NCI-H1694 treated with DMSO at 0.1 percent for 48 hours (cell line): ENCODE results near the gene TNNC1.

Experiments used
- DNase-seq: peaks from one replicate; lab custom pipeline; 2025; lab: John Stamatoyannopoulos, UW

Gene TNNC1

DNA sequence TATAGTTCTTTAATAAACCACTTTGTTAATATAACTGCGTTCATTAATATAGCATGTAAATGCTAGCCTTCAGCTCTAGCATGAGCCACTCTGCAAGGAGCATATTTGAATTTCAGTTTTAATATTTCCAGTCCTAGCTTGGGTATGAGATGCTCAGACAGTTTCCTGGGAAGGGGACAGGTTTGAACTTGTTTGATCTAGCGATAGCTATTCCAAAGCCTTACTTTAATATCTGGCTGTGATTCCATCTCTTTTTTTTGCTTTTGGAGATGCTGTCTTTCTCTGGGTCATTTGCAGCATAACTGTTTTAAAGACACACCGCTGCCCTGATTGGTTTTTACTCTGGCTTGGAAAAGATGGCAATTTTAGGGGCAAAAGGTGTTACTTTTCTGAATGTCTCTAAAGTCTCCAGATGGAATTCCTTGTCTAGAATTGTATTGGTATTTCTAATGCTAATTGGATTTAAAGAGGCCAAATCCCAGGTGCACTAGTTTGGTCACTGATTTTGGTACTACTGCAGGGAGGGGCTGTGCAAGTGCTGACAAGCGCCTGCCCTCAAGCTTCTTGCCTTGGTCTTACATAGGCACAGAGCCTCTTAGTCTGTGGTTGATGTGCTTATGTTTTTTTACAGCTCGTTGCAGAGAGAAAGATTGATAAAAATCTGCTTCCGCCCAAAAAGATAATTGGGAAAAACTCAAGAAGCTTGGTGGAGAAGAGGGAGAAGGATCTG lies 4.4 kb upstream of the TNNC1 start:
- no peak for DNase-seq

DNA sequence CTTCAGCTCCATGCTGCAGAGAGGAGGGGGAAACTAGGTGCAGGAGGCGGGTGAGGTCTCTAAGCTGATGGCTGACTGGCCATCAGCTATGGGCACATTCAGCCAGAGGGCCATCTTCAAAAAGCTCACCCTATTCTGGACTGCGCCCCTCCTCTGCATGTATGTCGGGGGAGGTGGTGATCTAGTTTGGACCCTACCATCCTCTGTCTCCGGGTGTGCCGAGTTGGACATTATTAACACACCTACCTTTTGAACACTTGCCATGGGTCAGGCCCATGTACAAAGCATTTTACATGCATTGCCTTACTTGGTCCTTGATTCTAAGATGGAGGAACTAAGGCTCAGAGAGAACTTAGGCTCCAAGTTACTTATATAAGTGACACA lies 3.0 kb upstream of the TNNC1 start:
- no peak for DNase-seq

DNA sequence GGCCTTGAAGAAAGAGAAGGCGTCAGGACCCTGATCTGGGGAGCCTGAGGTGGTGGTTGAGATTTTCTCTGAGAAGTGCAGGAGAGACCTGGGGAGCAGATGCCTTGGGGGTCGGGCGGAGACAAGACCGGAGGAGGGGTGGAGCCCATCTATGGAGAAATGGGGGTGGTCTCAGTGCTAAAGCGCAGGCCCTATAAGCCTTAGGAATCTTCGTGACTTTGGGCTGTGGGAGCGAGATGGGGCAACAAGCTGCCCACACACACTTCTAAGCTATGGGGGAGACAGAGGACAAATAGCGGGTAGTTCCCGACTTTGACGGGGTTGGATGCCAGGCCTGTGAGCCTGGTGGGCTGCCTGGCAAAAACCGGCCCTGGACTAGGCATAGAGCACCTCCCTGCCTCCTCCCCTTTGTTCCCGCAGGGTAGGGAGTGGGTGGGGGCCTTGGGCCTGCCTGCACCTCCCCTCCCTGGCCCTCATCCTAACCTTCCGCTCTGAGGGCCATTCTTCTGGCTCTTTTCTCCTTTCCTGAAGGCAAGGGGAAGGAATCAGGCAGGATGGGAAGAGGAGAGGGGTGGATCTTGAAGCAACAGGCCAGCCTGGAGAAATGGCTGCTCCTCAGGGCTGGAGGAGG lies 2.4 kb upstream of the TNNC1 start:
- DNase-seq: no peak

DNA sequence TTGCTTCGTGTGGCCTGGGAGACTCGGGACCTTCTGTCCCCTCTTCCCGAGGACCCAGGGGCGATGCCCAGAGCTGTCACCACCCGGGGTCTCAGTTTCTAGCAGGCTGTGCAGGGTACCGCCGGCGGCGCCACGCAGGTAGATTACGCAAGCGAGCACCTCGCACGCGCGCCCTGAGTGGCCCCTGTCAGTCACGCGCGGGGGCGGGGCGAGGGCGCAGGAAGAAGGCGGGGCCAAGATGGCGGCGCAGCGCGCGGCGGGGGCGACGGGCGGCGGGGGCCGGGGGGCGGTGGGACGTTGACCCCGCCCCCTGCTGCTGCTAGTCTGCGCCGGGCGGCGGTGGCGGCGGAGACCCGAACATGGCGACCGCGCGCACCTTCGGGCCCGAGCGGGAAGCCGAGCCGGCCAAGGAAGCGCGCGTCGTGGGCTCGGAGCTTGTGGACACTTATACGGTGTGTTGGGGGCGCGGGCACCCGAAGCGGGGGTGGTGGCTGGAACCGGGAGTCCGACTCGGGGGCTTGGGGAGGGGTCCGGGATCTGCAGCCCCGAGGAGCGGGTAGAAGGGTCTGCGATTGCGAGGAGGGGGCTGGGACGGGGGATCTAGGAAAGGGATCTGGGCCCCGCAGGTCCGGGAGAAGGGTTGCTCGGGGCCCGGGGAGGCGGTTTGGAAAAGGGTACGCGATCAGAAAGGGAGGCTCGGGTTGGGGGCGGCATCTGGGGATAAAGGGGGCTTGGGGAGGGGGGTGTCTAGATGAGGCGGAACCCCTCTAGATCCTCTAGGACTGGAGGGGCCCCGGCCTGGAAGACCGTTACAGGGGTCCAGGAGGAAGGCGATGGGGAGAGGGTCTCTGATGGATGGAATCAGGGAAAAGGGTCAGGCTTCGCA lies 1.7 kb upstream of the TNNC1 start, which contains the start of gene NISCH:
Gene NISCH (plus strand): TSS at position 322 of the 886 bp plus-strand sequence. CDS start 38 bp downstream, at position 360.
- DNase-seq: peak; percentile 37

DNA sequence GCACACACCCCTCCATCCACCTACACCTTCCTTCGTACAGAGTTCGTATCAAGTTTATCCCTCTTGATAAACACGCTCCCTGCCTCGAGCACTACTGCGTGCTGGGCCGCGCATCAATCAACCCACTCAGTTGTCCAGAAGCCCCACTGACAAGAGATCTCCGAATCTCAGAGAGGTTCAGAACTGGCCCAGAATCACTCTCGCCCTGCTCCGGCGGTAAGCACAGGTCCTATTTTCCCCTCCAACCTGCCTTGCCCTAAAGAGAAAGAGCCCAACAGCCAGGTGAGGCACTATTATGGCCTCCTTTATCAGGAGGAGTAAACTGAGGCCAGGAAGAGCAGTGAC lies 1.1 kb upstream of the TNNC1 start:
- no peak for DNase-seq

DNA sequence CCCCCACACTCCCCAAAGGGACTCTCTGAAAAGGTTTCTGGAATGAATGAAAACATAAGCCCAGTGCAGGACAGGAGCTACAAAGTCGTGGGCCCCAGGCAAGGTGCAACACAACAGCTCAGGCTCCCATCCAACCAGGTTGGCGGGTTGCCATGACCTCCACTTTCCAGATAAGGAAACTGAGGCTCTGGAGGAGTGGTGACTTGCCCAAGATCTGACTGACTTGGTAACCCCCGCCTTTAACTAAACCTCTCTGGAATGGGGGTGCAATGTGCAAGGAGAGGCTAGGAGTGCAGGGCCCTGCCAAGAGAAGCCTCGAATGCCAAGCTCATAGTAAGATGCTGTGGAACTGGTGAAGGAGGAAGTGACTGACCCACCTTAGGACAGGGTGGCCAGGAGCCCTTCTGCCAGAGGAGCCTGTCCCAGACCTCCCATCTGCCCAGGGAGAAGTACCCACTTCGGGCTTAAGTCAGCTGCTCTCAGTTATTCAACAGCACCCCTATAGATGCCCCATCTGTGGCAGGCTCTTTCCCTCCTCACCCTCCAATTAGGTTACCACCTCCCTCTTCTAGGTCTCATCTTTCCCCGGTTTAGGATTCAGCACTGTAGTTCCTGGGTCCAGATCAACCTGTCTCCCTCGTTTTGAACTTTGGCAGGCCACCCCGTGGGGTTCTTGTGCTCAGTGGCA lies 553 bp upstream of the TNNC1 start:
- no peak for DNase-seq

DNA sequence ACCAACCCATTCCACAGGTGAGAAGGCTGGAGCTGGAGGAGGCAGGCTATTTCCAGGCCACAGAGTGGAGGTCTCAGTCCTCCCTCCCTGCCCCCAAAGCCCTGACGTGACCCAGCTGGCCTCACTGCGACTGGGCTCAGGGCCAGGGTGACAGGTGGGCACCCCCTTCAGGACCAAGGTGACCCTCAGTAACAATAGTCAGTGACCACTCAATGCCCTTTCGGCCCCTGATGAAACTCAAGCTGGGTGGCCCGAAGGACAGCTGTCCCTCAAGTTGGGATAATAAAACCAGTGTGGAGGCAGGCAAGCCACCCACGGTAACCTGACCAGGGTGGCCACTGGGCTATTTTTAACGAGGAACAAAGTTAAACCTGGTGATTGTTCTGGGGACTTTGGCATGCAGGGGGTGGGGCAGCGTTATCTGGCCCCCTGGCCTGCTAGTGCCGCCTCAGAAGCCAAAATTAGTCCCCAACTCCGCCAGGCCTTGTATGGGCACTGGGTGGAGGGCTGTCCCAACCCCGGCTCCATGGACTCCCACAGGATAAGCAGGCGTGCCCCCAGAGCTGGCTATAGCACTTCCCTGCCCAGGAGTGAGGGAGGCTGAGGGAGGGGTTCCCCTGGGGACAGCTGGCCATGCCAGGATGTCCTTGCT lies 1.1 kb downstream of the TNNC1 start:
- no peak for DNase-seq

DNA sequence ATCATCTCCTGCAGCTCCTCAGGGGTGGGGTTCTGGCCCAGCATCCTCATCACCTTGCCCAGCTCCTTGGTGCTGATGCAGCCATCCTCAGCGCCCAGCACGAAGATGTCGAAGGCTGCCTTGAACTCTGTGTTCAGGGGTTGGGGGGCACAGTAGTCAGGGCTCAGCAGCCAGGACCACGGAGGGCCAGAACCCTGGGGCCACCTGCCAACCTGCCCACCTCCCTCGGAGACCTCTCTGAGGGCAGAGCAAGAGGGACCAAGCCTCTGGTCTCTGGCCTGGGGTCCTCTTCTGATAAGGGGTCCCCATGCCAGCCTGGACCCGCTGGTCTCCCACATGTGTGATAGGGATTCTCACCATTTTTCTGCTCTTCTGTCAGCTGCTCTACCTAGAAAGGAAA lies 1.7 kb downstream of the TNNC1 start:
- no peak for DNase-seq

DNA sequence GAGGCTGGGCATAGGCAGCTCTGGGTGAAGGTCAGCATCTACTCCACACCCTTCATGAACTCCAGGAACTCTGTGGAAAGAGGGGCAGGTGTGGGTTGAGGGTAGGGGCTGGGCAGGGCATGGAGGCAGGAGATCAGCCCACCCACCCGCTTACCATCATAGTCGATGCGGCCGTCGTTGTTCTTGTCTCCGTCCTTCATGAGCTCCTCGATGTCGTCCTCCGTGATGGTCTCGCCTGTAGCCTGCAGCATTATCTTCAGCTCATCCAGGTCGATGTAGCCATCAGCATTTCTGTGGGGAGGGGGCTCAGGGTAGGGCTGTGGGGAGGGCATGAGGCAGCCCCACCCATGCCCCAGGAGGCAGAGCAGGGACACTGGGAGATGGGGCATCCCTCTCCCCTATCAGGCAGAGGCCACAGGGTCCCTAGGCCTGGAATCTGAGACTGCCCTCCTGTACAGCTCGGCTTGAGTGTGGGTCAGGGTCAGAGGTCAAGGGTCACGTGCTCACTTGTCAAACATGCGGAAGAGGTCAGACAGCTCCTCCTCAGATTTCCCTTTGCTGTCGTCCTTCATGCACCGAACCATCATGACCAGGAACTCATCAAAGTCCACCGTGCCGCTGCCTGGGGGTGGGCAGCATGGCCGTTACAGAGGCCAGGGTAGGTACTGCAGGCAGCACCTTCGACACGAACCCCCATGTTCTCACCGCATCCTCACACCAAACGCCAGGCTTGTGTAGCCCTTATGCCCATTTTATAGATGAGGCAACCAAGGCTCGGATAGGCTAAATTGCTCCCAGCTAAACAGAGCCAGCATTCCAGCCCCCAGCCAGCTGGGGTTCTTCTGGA lies 2.4 kb downstream of the TNNC1 start:
- DNase-seq: no peak

DNA sequence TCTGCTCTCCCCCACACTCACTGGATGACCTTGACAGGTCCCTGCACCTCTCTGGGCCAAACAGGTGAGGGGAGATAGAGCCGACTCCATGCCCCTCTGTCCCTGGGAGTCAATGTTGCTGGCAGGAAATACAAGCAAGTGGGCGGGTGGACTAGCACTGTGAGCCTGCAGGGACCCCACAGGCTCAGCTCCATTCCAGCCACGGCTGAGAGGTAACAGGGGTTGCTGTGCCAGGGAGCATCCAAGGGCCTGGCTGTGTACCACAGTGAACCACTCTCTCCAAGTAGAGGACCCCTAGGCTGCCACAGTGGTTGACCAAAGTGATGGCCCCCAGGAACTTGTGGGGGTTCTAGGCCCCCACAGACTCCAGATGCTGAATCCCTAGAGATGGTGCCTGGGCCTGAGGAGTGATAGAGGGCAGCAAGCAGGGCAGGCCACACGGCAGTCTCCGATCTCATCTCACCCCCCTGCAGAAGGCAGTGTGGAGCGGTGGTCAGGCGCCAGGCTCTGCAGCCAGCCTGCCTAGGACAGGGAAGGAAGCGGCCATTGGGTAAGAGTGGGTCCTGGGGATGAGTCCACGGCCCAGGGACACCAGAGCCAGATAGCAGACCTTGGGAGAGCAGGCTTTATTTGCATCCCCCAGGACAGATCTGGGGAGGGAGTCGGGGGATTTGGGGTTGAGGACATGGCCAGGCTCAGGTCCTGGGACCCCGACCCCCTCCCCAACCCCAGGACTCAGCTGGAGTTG lies 3.2 kb downstream of the TNNC1 start:
- DNase-seq: no peak

DNA sequence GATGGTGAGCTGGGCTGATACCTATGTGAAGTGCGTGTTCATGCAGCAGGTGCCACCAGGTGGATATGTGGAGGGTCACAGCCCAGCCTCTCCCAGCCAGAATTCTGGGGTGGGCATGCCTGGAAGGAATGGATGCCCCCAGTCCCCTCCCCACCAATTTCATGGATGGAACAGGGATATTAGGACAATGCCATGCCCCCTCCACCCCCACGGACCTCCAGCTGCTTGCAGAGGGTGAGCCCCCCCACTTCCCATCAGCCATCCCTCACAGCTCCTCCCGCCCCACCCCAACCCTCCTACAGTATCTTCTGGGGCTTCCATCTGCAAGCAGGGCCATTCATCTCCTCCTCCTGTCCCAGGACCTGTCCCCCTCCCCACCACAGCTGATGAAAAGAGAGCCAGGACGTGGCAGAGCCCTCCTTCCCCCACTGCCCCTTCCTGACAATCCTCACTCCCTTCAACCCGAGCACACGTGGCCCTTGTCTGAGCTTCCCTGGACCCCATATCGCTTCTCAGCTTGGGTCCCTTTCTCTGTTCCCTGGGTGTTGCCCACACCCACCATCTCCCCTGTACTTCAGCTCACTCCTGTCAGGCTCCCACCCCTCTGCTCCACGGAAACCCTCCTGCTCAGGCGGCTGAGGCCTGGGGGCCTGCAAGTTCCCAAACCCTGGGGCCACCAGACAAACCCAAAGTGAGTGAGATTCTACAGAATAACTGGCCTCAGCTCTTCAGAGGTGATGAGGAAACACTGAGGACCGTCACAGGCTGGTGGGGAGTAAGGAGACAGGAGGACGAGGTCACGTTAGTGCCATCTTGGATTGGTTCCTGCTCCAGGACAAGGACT lies 6.1 kb downstream of the TNNC1 start:
- no peak for DNase-seq

DNA sequence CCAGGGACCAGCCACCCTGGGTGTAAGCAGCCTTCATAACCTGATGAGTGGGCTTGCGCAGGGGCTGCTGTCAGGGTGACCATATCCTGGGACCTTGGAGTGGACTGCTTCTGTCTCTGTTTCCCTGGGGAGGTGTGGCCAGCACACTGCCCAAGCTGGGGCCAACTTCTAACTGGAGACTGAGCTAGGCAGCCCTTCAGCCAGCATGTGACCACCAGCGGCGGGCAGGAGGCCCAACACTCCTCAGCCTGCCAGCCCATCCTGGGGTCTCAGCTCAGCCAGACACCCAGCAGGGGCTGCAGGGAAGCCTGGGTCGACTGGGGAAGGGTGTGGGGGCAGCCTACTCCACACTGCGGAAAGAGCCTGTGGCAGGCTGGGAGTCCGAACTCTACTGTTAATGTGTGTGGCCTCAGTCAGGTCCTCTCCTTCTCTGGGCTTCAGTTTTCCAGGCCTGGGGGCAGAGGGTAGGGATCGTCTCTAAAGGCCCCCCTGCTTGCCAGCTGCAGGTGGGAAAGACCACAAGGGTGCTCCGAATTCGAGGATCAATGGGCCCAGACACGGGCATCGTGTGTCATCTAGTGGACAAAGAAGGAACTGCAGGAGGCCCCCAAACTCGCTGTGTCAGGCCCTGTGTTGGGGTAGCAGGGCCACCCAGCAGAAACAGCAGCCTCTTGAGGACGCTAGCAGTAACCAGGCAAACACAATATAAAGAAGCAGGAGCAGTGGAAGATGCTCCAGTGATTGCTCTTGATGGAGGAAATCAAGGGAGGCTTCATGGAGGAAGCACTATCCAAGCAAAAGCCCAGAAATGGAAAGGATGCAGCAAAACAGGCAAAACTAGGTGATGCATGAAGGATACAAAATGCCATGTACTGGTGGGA lies 7.0 kb downstream of the TNNC1 start:
- DNase-seq: no peak

DNA sequence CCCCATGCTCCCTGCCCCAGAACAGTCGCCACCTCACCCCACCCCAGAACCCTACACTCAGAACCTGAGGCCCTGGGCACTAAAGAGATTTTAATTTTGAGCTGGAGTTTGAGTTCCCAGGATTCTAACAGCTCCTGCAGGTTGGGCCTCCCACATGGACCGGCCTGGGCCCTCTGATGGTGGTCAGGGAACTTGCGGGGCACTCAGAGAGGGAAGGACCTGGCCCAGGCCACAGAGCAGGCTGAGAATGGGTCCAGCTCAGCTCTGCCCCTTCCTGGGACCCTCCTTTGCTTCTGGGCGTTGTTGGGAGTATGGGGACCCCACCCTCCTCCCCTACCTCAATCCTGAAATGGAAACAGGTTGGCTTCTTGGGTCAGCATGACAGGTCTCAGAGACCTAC lies 7.8 kb downstream of the TNNC1 start:
- no peak for DNase-seq

DNA sequence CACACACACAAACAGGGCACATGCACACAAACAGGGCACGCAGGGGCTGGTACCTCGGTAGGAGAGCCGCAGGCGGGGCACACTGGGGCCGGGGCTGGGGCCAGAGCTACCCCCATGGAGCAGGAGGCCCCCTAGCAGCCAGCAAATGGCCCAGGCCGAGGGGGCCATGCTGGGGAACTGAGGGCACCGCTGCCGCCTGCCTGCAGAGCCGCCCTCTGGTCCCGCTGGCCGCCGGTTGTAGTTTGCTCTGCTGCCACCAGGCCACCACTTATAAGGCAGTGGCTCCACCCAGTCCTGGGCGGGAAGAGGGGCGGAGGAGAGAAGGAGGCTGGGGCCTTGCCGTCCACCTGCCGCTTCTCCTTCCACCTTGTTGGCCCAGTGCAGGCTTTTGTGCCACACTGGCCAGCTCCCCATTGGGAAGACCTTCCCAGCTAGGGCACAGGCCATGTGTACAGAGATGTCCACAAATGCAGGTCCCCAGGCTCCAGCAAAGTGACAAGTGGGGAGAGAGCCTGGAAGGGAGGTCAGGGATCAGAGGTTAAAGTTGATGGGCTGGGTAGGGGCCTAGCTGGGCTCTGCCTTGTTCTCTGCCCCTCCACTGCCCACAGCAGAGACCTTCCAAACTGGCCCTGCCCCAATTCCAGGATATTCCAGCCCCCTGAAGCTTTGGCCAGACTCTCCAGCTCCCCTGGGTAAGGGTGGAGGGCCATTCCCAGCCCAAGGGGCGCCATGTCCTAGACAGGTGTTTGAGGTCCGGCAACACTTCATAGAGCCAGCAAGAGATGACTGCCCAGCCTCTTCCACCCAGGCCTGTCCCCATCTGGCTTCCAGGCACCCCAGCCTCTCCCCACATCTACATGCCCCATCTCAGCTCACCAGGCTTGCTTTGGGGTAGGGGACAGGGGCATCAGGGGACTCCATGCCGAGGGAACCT lies 8.7 kb downstream of the TNNC1 start, which contains the start of gene SEMA3G:
Gene SEMA3G (minus strand): TSS at position 244 of the 934 bp plus-strand sequence. CDS start 76 bp downstream, at position 168.
- DNase-seq: no peak

DNA sequence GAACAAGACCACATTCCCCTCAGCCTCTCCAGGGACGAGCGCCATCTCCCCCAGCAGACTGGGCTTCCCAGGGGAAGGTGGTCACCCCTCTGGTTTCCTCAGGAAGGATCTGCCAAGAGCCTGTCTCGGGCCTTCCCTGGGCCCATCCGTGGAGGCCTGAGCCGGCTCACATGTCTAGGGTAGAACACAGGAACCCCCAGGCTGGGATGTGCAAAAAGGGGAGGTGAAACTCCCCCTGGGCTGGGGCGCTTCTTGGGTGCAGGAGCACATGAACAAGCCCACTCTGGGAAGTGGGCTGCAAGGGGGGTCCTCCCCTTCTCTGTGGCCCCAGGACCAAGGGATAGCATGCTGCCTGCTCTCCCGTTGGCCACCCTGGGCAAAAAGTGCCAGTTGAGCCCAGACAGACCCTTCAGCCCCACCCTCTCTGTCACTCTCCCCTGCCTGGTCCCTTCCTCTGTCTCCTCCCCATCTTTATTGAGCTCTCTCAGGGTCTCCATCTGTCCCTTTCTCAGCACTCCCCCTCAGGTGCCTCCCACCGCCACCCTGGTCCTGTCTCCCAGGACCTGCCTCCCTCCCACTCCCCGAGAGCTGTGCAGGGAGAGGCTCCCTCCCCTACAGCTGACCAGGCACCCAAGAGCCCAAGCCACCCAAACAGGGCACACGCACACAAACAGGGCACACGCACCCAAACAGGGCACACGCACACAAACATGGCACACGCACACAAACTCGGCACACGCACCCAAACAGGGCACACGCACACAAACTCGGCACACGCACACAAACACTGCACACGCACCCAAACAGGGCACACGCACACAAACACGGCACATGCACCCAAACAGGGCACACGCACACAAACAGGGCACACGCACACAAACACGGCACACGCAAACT lies 9.8 kb downstream of the TNNC1 start:
- DNase-seq: no peak

DNA sequence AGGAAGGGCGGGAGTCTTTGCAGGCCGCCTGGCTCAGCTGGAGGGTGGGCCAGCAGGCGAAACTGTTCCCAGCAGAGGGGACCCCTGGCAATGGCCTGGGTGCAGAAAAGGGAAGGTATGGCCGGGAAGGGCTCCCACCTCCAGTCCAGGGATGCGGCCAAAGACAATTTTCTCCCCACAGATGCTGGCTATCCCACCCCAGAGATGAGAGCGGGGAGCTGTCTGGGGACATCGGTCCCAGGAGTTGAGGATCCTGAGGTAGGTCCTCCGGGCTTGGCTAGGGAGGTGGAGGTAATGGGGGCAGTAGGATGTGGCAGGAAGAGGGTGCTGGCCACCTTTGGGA lies 10.6 kb downstream of the TNNC1 start:
- no peak for DNase-seq
